ENCODE data around the gene CD209.

Gene CD209

GRCh38 chr19:7716762-7717161, 30.6 kb downstream of the CD209 start:
- no peak overlapping the region for H3K27ac ChIP-seq (ENCODE audit: extremely low read depth, low read depth, low read length)
- no peaks in the 10 kb centered on the region for H3K4me1 ChIP-seq (ENCODE audit: control insufficient read depth, insufficient read depth, low read length)
- ChIA-PET CTCF (no interaction called here), POLR2A (interaction anchor here (0.6 kb wide), 1 partner anchor 150 kb away, joined by 4 read pairs; no protein-coding TSS in a partner anchor)
- H3K36me3 ChIP-seq (ENCODE audit: control insufficient read depth in 2 of 2, insufficient read depth in 1 of 2, low read length in 2 of 2), result no peaks in the 10 kb centered on the region
- no peak overlapping the region for H3K4me3 ChIP-seq (ENCODE audit: low read depth, low read length)
- TF ChIP-seq ZNF548 (tag by site-specific recombination; IDR thresholded peaks at IDR 0.05) (no peak), ZFP37 (tag by site-specific recombination; IDR thresholded peaks at IDR 0.05) (no peak), EGR2 (tag by site-specific recombination; IDR thresholded peaks at IDR 0.05; ENCODE audit: low read depth) (no peak), PRDM4 (tag by site-specific recombination; IDR thresholded peaks at IDR 0.05) (no peak), ZNF830 (tag by site-specific recombination; IDR thresholded peaks at IDR 0.05; ENCODE audit: low read depth) (no peak), ZNF610 (tag by site-specific recombination; IDR thresholded peaks at IDR 0.05; ENCODE audit: borderline replicate concordance) (no peak), KLF8 (tag by site-specific recombination; IDR thresholded peaks at IDR 0.05) (no peak), AEBP2 (tag by site-specific recombination; IDR thresholded peaks at IDR 0.05; ENCODE audit: borderline replicate concordance) (no peak), ZNF624 (tag by site-specific recombination; IDR thresholded peaks at IDR 0.05) (no peak), YY1 (tag by site-specific recombination; IDR thresholded peaks at IDR 0.05) (no peak), ZNF501 (tag by site-specific recombination; IDR thresholded peaks at IDR 0.05) (no peak), OSR2 (tag by site-specific recombination; IDR thresholded peaks at IDR 0.05) (no peak)
- TF ChIP-seq, protein P1, sequence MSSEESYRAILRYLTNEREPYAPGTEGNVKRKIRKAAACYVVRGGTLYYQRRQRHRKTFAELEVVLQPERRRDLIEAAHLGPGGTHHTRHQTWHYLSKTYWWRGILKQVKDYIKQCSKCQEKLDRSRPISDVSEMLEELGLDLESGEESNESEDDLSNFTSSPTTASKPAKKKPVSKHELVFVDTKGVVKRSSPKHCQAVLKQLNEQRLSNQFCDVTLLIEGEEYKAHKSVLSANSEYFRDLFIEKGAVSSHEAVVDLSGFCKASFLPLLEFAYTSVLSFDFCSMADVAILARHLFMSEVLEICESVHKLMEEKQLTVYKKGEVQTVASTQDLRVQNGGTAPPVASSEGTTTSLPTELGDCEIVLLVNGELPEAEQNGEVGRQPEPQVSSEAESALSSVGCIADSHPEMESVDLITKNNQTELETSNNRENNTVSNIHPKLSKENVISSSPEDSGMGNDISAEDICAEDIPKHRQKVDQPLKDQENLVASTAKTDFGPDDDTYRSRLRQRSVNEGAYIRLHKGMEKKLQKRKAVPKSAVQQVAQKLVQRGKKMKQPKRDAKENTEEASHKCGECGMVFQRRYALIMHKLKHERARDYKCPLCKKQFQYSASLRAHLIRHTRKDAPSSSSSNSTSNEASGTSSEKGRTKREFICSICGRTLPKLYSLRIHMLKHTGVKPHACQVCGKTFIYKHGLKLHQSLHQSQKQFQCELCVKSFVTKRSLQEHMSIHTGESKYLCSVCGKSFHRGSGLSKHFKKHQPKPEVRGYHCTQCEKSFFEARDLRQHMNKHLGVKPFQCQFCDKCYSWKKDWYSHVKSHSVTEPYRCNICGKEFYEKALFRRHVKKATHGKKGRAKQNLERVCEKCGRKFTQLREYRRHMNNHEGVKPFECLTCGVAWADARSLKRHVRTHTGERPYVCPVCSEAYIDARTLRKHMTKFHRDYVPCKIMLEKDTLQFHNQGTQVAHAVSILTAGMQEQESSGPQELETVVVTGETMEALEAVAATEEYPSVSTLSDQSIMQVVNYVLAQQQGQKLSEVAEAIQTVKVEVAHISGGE (tag by site-specific recombination; conservative IDR thresholded peaks at IDR 0.05; ENCODE audit: low read depth), result no peak
- TF ChIP-seq, protein P2, sequence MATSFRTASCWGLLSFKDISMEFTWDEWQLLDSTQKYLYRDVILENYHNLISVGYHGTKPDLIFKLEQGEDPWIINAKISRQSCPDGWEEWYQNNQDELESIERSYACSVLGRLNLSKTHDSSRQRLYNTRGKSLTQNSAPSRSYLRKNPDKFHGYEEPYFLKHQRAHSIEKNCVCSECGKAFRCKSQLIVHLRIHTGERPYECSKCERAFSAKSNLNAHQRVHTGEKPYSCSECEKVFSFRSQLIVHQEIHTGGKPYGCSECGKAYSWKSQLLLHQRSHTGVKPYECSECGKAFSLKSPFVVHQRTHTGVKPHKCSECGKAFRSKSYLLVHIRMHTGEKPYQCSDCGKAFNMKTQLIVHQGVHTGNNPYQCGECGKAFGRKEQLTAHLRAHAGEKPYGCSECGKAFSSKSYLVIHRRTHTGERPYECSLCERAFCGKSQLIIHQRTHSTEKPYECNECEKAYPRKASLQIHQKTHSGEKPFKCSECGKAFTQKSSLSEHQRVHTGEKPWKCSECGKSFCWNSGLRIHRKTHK (tag by site-specific recombination; IDR thresholded peaks at IDR 0.05), result no peak
- TF ChIP-seq, protein P3, sequence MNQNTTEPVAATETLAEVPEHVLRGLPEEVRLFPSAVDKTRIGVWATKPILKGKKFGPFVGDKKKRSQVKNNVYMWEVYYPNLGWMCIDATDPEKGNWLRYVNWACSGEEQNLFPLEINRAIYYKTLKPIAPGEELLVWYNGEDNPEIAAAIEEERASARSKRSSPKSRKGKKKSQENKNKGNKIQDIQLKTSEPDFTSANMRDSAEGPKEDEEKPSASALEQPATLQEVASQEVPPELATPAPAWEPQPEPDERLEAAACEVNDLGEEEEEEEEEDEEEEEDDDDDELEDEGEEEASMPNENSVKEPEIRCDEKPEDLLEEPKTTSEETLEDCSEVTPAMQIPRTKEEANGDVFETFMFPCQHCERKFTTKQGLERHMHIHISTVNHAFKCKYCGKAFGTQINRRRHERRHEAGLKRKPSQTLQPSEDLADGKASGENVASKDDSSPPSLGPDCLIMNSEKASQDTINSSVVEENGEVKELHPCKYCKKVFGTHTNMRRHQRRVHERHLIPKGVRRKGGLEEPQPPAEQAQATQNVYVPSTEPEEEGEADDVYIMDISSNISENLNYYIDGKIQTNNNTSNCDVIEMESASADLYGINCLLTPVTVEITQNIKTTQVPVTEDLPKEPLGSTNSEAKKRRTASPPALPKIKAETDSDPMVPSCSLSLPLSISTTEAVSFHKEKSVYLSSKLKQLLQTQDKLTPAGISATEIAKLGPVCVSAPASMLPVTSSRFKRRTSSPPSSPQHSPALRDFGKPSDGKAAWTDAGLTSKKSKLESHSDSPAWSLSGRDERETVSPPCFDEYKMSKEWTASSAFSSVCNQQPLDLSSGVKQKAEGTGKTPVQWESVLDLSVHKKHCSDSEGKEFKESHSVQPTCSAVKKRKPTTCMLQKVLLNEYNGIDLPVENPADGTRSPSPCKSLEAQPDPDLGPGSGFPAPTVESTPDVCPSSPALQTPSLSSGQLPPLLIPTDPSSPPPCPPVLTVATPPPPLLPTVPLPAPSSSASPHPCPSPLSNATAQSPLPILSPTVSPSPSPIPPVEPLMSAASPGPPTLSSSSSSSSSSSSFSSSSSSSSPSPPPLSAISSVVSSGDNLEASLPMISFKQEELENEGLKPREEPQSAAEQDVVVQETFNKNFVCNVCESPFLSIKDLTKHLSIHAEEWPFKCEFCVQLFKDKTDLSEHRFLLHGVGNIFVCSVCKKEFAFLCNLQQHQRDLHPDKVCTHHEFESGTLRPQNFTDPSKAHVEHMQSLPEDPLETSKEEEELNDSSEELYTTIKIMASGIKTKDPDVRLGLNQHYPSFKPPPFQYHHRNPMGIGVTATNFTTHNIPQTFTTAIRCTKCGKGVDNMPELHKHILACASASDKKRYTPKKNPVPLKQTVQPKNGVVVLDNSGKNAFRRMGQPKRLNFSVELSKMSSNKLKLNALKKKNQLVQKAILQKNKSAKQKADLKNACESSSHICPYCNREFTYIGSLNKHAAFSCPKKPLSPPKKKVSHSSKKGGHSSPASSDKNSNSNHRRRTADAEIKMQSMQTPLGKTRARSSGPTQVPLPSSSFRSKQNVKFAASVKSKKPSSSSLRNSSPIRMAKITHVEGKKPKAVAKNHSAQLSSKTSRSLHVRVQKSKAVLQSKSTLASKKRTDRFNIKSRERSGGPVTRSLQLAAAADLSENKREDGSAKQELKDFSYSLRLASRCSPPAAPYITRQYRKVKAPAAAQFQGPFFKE (tag by site-specific recombination; IDR thresholded peaks at IDR 0.05; ENCODE audit: borderline replicate concordance), result no peak
- H3K9me3 ChIP-seq (ENCODE audit: control insufficient read depth, insufficient read depth, low read depth, low read length), result no peaks in the 10 kb centered on the region

All from HEK293 (cell line).